ENCODE data around the gene STK17B. TPM values are rescaled to one million over a fixed set of nuclear protein-coding genes. Genes with fewer than 3 reads are reported as not detected.

Gene STK17B
- total RNA-seq, 1 donor from 2014 or later = 15.7 TPM

DNA sequence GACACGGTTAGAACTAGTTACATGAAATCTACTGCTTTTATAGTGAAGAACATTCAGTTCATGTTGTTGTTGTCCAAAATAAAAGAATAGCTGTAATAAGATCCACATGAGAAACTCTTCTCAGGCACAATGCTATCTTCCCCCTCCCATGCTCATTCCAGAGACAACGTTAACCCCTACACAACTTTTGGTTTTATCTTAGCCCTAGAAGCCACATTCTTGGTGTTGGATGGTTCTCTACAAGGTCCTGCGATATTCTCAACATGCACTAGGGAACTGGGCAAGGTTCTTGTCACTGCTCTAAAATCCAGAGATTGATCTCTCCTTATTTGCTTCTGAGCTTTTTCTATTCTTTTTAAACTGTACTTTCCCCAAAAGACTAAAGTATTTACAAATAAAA lies 51.5 kb downstream of the STK17B start:
- no peak overlapping the region for H3K4me3 ChIP-seq (ENCODE audit: low read depth, low read length)
- no peak for TF ChIP-seq CTCF (conservative IDR thresholded peaks at IDR 0.05; ENCODE audit: low read depth, low read length)
- no peak for DNase-seq (ENCODE audit: low read depth)

- DNase-seq (ENCODE audit: low read depth) = no peak
- no peak for TF ChIP-seq CTCF (conservative IDR thresholded peaks at IDR 0.05; ENCODE audit: low read depth, low read length)
- H3K4me3 ChIP-seq (ENCODE audit: low read depth, low read length) = no peak overlapping the region
Measured at GRCh38 chr2:196117214-196117705, 54.1 kb downstream of the STK17B start.

- peak overlapping the region; percentile 1 for H3K4me3 ChIP-seq (ENCODE audit: low read depth, low read length)
- peak; percentile 85 for DNase-seq (ENCODE audit: low read depth)
- no peak for TF ChIP-seq CTCF (conservative IDR thresholded peaks at IDR 0.05; ENCODE audit: low read depth, low read length)
Measured at GRCh38 chr2:196113061-196113974, 58.1 kb downstream of the STK17B start.

- no peak for TF ChIP-seq CTCF (conservative IDR thresholded peaks at IDR 0.05; ENCODE audit: low read depth, low read length)
- peak; percentile 94 for DNase-seq (ENCODE audit: low read depth)
Measured at GRCh38 chr2:196112418-196113034, 58.9 kb downstream of the STK17B start.

GRCh38 chr2:196108604-196109003 lies 62.8 kb downstream of the STK17B start:
- H3K4me3 ChIP-seq (ENCODE audit: low read depth, low read length) = no peak overlapping the region
- no peak for DNase-seq (ENCODE audit: low read depth)
- TF ChIP-seq CTCF (conservative IDR thresholded peaks at IDR 0.05; ENCODE audit: low read depth, low read length) = no peak

More at GRCh38 chr2:196112418-196113034, 58.9 kb downstream of the STK17B start:
- H3K4me3 ChIP-seq (ENCODE audit: low read depth, low read length) = peak overlapping the region; percentile 0

DNA sequence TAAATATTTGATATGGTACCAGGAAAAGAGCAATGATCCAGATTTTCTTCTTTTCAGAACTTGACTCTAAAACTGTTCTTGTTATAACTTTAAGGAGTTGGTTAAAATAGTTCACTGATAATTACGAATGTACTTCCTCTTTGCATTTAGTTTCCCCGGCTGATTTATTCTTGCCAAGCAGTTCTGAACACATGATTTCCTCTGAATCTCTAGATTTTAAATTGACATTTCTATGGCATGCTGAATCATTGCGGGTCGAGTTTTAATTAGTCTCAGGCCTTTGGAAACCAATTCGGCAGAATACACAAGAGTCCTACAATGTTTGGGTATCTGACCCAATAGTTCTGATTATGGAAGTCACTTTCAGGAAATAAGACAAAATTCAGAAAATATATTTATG lies 65.4 kb downstream of the STK17B start:
- no peak for TF ChIP-seq CTCF (conservative IDR thresholded peaks at IDR 0.05; ENCODE audit: low read depth, low read length)
- DNase-seq (ENCODE audit: low read depth) = no peak
- no peak overlapping the region for H3K4me3 ChIP-seq (ENCODE audit: low read depth, low read length)
